H1 (cell line): Measurements from ENCODE around the gene ITPR3. TPM values are rescaled to one million over a fixed set of nuclear protein-coding genes. Genes with fewer than 3 reads are reported as not detected.

Experiments used
- CHD1 ChIP-seq: IDR thresholded peaks from 2 replicates; pipeline ENCODE4 v1.6.1; 2012; ENCODE audit warnings: low read depth, low read length, improper control_type of control experiment
- SIRT6 ChIP-seq: IDR thresholded peaks from one replicate; pipeline ENCODE4 v1.7.1; 2012; ENCODE audit warnings: low read length, inconsistent platforms
- SP2 ChIP-seq: IDR thresholded peaks from 2 replicates; pipeline ENCODE4 v1.6.1; 2012; ENCODE audit warnings: mild to moderate bottlenecking, low read length, inconsistent platforms
- polyA plus RNA-seq, 7 experiments: library from polyadenylated mRNA; depleted of rRNA in 3 of 7; stranded (reverse) in 5 of 7; unstranded in 2 of 7; fragments of >200 nt in 5 of 7; fragments of 200-250 nt in 2 of 7; gene quantifications; 1 replicate in 5 of 7; 2 replicates in 1 of 7; 4 replicates in 1 of 7; pipeline versions ENCODE4 v1.2.1 to v1.2.3, GENCODE V29; 2011 to 2013; ENCODE audit warnings: missing spikeins in 2 of 7, mixed read lengths in 2 of 7
- total RNA-seq: library from RNA; stranded (reverse); fragmentation: NEBNext Ultra II Directional; extraction: Animal tissue kit (Norgen Biotek cat#: 25700); gene quantifications from 2 replicates; pipeline ENCODE4 v1.2.1, GENCODE V29; 2021
- TF ChIP-seq, protein P1 (sequence below): fragments of 300-600 bp; sonication (generic); IDR thresholded peaks from 2 replicates; pipeline ENCODE4 v1.7.1; 2012; ENCODE audit warnings: low read length, moderate library complexity, mild to moderate bottlenecking, inconsistent platforms; ENCODE audit not compliant: insufficient replicate concordance
- TF ChIP-seq, protein P2 (sequence below): IDR thresholded peaks from 2 replicates; pipeline ENCODE4 v1.6.1; 2011; ENCODE audit warnings: low read length, improper control_type of control experiment
- TF ChIP-seq, protein P3 (sequence below): IDR thresholded peaks from 2 replicates; pipeline ENCODE4 v1.6.1; 2012; ENCODE audit warnings: low read length, inconsistent platforms

ITPR3 gene
- total and polyA plus RNA-seq, 2 of the 8 experiments (the other 6 are each of a cell fraction or from before 2014, with no cell fraction given): 29.1 to 45.7 TPM

DNA sequence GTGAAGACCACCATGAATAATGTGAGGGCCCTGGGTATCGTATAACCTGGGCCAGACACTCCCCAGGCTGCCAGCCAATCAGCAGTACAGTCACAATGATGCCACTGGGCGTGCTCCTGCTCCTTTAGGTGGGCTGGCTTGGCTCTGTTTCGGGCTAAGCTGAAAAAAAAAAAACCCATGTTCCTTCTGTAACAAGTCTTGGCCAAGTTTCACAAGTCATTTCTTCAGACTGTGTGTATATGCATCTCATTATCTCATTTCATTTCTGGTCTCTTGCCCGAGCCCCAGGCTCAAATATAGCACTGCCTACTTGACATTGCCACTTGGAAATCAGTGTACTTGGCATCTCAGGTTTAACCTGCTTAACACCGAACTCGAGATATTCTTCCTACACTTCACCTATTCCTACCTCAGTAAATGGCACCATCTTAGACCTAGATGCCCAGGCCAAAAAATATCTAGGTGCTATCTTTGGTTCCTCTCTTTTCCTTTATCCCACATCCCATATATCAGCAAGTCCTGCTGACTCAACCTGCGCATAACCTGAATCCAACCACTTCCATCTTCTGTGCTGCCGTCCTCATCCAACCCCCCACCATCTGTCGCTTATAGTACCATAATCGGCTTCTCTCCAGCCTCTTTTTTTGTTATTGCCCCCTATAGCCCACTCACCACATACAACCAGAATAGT is 88.6 kb downstream of the ITPR3 start (continued):
- no peak for TF ChIP-seq SIRT6
- no peak for TF ChIP-seq CHD1
- TF ChIP-seq, protein P1, sequence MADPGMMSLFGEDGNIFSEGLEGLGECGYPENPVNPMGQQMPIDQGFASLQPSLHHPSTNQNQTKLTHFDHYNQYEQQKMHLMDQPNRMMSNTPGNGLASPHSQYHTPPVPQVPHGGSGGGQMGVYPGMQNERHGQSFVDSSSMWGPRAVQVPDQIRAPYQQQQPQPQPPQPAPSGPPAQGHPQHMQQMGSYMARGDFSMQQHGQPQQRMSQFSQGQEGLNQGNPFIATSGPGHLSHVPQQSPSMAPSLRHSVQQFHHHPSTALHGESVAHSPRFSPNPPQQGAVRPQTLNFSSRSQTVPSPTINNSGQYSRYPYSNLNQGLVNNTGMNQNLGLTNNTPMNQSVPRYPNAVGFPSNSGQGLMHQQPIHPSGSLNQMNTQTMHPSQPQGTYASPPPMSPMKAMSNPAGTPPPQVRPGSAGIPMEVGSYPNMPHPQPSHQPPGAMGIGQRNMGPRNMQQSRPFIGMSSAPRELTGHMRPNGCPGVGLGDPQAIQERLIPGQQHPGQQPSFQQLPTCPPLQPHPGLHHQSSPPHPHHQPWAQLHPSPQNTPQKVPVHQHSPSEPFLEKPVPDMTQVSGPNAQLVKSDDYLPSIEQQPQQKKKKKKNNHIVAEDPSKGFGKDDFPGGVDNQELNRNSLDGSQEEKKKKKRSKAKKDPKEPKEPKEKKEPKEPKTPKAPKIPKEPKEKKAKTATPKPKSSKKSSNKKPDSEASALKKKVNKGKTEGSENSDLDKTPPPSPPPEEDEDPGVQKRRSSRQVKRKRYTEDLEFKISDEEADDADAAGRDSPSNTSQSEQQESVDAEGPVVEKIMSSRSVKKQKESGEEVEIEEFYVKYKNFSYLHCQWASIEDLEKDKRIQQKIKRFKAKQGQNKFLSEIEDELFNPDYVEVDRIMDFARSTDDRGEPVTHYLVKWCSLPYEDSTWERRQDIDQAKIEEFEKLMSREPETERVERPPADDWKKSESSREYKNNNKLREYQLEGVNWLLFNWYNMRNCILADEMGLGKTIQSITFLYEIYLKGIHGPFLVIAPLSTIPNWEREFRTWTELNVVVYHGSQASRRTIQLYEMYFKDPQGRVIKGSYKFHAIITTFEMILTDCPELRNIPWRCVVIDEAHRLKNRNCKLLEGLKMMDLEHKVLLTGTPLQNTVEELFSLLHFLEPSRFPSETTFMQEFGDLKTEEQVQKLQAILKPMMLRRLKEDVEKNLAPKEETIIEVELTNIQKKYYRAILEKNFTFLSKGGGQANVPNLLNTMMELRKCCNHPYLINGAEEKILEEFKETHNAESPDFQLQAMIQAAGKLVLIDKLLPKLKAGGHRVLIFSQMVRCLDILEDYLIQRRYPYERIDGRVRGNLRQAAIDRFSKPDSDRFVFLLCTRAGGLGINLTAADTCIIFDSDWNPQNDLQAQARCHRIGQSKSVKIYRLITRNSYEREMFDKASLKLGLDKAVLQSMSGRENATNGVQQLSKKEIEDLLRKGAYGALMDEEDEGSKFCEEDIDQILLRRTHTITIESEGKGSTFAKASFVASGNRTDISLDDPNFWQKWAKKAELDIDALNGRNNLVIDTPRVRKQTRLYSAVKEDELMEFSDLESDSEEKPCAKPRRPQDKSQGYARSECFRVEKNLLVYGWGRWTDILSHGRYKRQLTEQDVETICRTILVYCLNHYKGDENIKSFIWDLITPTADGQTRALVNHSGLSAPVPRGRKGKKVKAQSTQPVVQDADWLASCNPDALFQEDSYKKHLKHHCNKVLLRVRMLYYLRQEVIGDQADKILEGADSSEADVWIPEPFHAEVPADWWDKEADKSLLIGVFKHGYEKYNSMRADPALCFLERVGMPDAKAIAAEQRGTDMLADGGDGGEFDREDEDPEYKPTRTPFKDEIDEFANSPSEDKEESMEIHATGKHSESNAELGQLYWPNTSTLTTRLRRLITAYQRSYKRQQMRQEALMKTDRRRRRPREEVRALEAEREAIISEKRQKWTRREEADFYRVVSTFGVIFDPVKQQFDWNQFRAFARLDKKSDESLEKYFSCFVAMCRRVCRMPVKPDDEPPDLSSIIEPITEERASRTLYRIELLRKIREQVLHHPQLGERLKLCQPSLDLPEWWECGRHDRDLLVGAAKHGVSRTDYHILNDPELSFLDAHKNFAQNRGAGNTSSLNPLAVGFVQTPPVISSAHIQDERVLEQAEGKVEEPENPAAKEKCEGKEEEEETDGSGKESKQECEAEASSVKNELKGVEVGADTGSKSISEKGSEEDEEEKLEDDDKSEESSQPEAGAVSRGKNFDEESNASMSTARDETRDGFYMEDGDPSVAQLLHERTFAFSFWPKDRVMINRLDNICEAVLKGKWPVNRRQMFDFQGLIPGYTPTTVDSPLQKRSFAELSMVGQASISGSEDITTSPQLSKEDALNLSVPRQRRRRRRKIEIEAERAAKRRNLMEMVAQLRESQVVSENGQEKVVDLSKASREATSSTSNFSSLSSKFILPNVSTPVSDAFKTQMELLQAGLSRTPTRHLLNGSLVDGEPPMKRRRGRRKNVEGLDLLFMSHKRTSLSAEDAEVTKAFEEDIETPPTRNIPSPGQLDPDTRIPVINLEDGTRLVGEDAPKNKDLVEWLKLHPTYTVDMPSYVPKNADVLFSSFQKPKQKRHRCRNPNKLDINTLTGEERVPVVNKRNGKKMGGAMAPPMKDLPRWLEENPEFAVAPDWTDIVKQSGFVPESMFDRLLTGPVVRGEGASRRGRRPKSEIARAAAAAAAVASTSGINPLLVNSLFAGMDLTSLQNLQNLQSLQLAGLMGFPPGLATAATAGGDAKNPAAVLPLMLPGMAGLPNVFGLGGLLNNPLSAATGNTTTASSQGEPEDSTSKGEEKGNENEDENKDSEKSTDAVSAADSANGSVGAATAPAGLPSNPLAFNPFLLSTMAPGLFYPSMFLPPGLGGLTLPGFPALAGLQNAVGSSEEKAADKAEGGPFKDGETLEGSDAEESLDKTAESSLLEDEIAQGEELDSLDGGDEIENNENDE: no peak
- TF ChIP-seq SP2: no peak
- TF ChIP-seq, protein P2, sequence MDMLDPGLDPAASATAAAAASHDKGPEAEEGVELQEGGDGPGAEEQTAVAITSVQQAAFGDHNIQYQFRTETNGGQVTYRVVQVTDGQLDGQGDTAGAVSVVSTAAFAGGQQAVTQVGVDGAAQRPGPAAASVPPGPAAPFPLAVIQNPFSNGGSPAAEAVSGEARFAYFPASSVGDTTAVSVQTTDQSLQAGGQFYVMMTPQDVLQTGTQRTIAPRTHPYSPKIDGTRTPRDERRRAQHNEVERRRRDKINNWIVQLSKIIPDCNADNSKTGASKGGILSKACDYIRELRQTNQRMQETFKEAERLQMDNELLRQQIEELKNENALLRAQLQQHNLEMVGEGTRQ: no peak
- TF ChIP-seq, protein P3, sequence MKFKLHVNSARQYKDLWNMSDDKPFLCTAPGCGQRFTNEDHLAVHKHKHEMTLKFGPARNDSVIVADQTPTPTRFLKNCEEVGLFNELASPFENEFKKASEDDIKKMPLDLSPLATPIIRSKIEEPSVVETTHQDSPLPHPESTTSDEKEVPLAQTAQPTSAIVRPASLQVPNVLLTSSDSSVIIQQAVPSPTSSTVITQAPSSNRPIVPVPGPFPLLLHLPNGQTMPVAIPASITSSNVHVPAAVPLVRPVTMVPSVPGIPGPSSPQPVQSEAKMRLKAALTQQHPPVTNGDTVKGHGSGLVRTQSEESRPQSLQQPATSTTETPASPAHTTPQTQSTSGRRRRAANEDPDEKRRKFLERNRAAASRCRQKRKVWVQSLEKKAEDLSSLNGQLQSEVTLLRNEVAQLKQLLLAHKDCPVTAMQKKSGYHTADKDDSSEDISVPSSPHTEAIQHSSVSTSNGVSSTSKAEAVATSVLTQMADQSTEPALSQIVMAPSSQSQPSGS: no peak
